Measurements from ENCODE around the gene SLC24A5.

SLC24A5 gene

DNA sequence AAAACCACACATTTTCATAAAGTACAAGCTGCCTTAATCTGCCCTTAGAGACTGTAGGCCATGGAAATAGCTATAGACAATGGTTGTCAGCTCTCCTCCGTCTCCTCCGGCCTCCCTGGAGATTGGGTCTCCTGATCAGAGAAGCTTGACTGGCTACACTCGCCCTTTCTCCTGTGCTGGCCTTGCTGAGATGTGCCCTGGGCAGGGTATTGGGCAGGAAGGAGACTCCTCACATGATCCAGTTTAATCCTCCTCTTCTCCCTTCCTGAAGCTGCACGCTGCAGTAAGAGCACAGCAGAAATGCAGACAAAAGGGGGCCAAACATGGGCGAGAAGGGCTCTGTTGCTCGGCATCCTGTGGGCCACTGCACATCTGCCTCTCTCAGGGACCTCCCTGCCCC, at the start of gene SLC24A5:
SLC24A5 (plus strand) TSS at position 246 of the 400 bp plus-strand sequence; CDS start at position 301, 55 bp downstream.
- no peak for DNase-seq (ENCODE audit: low read depth in 2 of 3, low spot score in 2 of 3)

- DNase-seq (ENCODE audit: low read depth in 2 of 3, low spot score in 2 of 3) = no peak
These were observed 47.8 kb upstream of the SLC24A5 start for GRCh38 chr15:48072941-48073340.

GRCh38 chr15:48073881-48074280, 46.9 kb upstream of the SLC24A5 start:
- DNase-seq (ENCODE audit: low read depth in 2 of 3, low spot score in 2 of 3) = no peak

DNA sequence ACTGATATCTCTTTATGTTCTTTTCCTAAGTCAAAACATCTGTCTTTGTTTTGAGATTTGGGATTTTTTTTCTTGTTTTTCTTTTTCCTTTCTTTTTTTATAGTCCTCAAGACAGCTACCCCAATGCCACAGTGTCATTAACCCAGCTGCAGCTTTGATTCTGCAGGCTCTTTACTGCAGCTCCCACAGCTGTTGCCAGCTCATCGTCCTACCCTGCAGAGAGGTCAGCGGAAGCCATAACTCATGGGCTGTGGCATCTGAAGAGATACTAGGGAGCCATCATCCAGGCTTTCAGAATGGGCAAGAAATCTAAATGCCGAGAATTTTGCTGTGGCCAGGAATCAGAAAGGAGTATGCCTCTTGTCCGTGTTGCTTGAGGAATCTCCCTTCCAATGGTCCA, 44.3 kb upstream of the SLC24A5 start:
- DNase-seq (ENCODE audit: low read depth in 2 of 3, low spot score in 2 of 3) = no peak

DNA sequence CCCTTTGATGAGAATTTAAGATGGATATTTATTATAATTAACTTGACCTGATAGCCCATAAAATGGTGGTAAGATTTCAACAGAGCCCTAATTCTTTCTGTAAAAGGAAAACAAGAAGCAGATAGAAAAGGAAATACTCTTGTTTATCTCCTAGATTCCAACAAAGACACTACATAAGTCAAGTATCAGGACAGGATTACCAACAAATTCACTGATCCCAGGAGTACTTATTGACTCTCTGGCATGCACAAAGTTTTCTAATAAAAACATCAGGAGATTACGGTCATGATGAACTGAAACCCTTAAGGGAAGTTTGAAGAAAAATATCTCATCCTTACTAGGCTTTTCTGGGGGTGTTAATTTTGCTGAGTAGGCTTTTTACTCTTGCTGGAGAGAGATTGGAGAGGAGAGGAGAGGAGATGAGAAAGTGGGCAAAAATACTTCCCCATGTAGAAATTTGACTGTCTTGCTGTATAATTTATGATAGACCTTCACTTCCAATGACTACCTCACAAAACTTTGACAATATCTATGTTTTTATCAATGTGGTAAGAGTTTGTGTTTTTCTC, 43.1 kb upstream of the SLC24A5 start:
- DNase-seq (ENCODE audit: low read depth in 2 of 3, low spot score in 2 of 3) = no peak

DNA sequence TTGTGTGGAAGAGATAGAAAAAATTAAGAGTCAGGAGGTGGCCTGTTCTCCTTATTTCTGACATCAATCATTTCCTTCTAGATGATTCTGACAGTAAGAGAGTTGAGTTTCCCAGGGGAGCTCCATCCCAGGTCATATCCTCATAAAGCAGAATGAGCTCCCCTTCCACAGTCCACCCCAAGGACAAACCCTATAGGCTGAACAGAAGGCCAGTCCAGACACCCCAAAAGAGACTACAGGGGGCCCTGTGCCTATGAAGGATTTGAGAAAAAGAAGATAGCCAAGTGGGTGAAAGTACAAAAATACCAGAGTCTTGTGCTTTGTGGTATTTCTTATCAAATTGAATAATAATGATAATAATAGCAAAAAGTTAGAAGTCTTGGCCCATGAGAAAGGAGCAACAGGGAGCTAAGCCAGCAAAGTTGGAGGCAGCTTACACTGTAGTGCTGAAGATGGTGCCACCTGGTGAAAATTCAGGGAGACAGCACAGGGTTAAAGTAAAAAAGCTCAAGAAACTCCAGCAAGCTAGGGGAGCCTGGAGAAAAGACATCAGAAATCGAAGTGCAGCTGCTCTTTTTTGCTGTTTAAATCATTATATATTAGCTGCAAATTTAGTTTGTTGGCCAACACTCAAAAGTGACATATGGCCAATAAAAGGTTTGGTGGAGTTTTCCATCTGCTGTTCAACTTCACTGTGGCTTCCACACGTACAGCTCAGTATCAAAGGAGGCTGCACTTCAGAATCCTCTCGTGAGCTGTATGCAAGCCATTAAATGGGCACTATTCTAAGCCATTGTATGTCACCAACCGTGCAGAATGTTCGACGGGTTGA, 35.8 kb upstream of the SLC24A5 start:
- no peak for DNase-seq (ENCODE audit: low read depth in 2 of 3, low spot score in 2 of 3)

DNA sequence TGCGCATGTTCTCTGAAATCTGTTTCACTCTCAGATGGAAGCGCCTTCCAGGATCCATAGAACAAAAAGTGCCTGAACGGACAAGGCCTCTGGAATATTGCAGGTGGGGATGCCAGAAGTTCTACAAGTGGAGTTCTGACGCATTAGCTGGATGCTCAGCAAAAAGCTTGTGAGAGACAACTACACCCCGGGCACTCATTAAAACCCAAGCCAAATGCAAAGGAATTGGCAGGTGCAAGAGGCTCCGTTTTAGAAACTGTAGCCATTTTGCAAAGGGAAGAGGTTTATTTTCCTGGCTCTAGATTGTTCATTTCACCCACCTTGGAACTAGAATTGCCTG, 35.2 kb upstream of the SLC24A5 start:
- no peak for DNase-seq (ENCODE audit: low read depth in 2 of 3, low spot score in 2 of 3)

GRCh38 chr15:48086133-48086532, 34.7 kb upstream of the SLC24A5 start:
- DNase-seq (ENCODE audit: low read depth in 2 of 3, low spot score in 2 of 3) = no peak

- DNase-seq (ENCODE audit: low read depth in 2 of 3, low spot score in 2 of 3) = no peak
These were observed 34.2 kb upstream of the SLC24A5 start for GRCh38 chr15:48086576-48086975.

DNA sequence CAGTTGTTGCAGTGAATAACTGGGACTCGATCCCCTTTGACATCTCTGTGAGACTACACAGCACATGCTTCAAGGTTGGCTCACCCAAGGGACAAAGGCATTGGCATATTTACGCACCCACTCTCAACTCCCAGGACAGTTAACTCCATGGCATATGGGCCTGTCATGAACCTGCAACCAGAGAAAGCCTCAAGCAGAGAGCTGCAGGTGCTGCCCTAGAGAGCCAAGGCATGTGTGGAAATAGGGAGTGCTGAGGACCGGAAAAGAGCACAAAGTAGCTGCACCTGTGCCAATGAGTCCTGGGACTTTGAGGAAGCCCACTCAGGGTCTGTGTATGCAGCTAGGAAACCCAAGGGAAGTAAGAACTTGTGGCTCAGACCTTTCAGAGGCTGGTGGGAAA, 32.9 kb upstream of the SLC24A5 start:
- DNase-seq (ENCODE audit: low read depth in 2 of 3, low spot score in 2 of 3) = no peak

- no peak for DNase-seq (ENCODE audit: low read depth in 2 of 3, low spot score in 2 of 3)
These were observed 31.1 kb upstream of the SLC24A5 start for GRCh38 chr15:48089702-48090101.

GRCh38 chr15:48090115-48090514, 30.7 kb upstream of the SLC24A5 start:
- DNase-seq (ENCODE audit: low read depth in 2 of 3, low spot score in 2 of 3) = no peak

DNA sequence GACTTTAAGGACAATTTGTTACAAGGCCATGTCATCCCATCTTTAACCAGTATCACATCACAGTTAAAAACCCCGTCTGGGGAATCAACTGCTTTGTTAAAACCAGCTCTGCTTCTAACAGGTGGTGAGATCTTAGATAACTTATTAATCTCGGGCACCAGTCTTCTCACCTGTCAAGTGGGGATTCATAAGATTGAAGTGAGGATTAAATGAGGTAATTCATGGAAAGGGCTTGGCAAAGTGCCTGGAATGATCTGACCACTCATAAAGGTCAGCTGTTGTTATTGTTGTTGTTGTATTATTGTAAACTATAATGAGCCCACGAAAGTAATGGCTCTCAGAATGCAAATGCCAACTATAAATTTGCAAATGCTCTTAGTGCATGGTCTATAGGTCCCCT, 30.1 kb upstream of the SLC24A5 start:
- no peak for DNase-seq (ENCODE audit: low read depth in 2 of 3, low spot score in 2 of 3)

DNA sequence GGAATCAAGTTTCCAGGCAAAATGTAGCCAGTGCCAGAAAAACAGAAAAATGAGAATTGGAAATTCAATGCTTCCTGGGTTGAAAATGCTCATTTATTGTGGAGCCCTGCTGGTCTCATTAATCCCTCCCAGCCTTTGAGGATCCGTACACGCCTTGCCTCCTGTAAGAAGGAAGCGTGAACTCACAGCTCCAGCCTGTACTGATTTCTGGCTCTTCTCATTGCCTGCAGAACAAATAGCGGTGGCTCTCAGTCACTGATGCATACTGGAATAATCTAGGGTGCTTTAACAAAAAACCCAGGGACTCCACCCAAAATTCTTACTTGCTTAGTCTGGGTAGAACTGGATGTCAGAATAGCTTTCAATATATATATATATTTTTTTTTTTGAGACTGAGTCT, 29.3 kb upstream of the SLC24A5 start:
- DNase-seq (ENCODE audit: low read depth in 2 of 3, low spot score in 2 of 3) = no peak

- DNase-seq (ENCODE audit: low read depth in 2 of 3, low spot score in 2 of 3) = no peak
These were observed 24.4 kb upstream of the SLC24A5 start for GRCh38 chr15:48096355-48096786.

- DNase-seq (ENCODE audit: low read depth in 2 of 3, low spot score in 2 of 3) = no peak
These were observed 24.0 kb upstream of the SLC24A5 start for GRCh38 chr15:48096813-48097212.

DNA sequence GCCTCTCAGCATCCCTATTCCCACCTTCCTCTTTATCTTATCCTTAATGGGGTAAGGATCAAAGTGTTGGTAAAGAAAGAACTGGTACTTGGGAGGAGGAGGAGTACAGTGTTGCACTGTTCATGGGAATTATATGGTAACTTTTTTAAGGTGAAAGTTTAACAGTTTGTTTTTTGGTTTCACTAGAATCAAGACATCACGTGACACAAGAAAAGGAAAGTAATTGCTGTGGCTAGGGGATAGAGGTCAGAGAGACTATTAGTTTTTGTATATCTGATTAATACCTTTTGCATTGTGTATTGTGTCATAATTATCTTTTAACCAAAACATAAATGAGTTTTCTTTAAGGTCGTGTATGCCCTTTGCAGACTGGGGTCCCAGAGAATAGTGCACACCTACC, 23.5 kb upstream of the SLC24A5 start:
- DNase-seq (ENCODE audit: low read depth in 2 of 3, low spot score in 2 of 3) = no peak

- DNase-seq (ENCODE audit: low read depth in 2 of 3, low spot score in 2 of 3) = no peak
These were observed 19.3 kb upstream of the SLC24A5 start for GRCh38 chr15:48101376-48101961.

GRCh38 chr15:48102167-48102566, 18.6 kb upstream of the SLC24A5 start:
- no peak for DNase-seq (ENCODE audit: low read depth in 2 of 3, low spot score in 2 of 3)

DNA sequence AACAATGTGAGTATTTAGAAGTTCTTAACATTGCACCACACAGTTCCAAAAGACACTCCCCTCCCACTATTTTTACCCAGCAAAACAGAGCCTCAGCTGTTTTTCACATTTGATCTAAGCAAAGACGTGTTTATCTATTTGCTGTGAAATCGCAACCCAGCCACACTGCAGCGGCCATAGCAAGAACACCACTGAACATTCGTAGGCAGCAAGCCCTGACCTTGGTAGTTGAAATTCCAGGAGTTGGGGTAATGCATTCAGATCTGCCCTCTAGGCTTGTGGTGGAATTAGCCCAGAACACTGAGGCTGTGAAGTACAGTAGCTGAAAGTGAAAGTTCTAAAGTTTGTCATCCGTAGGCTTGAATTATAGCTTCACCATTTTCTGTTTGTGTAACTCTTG, 17.1 kb upstream of the SLC24A5 start:
- no peak for DNase-seq (ENCODE audit: low read depth in 2 of 3, low spot score in 2 of 3)

DNA sequence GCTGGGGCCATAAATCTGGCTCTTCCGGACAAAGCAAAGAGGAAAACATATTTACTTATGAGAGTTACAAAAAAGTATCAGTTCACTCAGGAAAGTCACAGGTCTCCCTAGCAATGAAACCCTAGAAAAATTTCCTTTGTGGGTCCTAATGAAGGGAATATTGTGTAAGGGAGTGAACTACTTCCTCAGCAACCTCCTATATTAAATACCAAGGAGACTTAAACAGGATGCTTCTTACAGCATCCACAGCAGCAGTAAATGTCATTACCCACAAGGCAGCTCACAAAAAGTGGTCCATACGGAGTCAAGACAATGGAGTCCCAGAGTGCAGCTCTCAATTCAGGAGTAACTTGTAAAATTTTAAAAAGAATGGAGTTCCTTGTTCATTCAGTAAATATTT, 14.9 kb upstream of the SLC24A5 start:
- DNase-seq (ENCODE audit: low read depth in 2 of 3, low spot score in 2 of 3) = no peak

DNA sequence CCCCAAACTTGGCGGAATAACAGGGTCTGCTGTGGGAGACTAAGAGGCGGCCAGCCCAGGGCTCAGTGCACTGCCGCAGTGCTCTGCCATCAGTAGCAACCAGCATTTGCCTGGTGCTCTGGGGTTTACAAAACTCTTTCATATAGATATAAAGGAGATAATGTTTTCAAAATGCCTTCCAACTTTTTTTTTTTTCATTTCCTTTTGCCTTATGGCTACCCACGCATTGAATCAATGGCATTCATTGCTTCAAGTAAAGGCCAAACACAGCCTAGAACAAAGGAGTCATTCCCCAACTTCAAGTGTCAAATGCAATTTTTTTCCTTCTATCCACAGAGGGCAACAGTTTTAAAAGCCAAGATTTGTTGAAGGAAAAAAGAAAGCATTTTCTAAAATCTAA, 11.6 kb upstream of the SLC24A5 start:
- no peak for DNase-seq (ENCODE audit: low read depth in 2 of 3, low spot score in 2 of 3)

Data from activated CD8-positive, alpha-beta memory T cell treated with anti-CD3 and anti-CD28 coated beads for 48 hours (primary cell).